PC-3 (cell line): ENCODE measurements around the gene KAT6B. TPM values are rescaled to one million over a fixed set of nuclear protein-coding genes. Genes with fewer than 3 reads are reported as not detected.
"Not testable (repeated sequence)": the region's sequence is repeated elsewhere in the genome, so short reads cannot be mapped to it uniquely, and the experiment has no call there.

Experiments used
- ATAC-seq: fragments of 200-7000 bp; cut with Tn5 transposase; 2 replicates; pipeline ENCODE4 v1.9.1; 2020; ENCODE audit warnings: mild to moderate bottlenecking, moderate library complexity
- BruUV-seq: library from RNA; stranded (reverse); fragments of 400-500 nt; replicated peaks from 2 replicates; lab custom pipeline; 2021; lab: Mats Ljungman, UMichigan
- CTCF ChIA-PET: fragments of 300-600 bp; sonication (Branson Sonifier 250); formaldehyde crosslinking; loops from one replicate; lab custom pipeline; 2022; ENCODE audit warnings: antibody characterized with exemption; lab: Charles Lee
- POLR2A ChIA-PET: fragments of 300-600 bp; sonication (Branson Sonifier 250); formaldehyde crosslinking; loops from one replicate; lab custom pipeline; 2022; ENCODE audit warnings: antibody characterized with exemption; ENCODE audit not compliant: unreplicated experiment; lab: Charles Lee
- DNase-seq: peaks from one replicate; pipeline ENCODE4 v3.0.0-alpha.2; 2015
- H2AFZ ChIP-seq: fragments of 300-600 bp; sonication (generic); 2 replicates; pipeline ENCODE4 v1.6.0; 2016; ENCODE audit warnings: antibody characterized with exemption, low read length
- H3F3A ChIP-seq: fragments of 300-600 bp; sonication (generic); one replicate; pipeline ENCODE4 v1.6.0; 2017; ENCODE audit warnings: antibody characterized with exemption, low read length, control low read depth, mild to moderate bottlenecking; ENCODE audit not compliant: unreplicated experiment
- H3K27ac ChIP-seq: fragments of 300-600 bp; sonication (generic); 2 replicates; pipeline ENCODE4 v1.5.1; 2016; ENCODE audit warnings: mild to moderate bottlenecking, low read length
- H3K27me3 ChIP-seq: fragments of 300-600 bp; sonication (generic); 2 replicates; pipeline ENCODE4 v1.6.1; 2016; ENCODE audit warnings: low read length, mixed read lengths
- H3K36me3 ChIP-seq: fragments of 300-600 bp; sonication (generic); 2 replicates; pipeline ENCODE4 v1.6.1; 2016; ENCODE audit warnings: low read depth, mixed run types, low read length, mixed read lengths
- H3K4me1 ChIP-seq: fragments of 300-600 bp; sonication (generic); 2 replicates; pipeline ENCODE4 v1.5.1; 2016; ENCODE audit warnings: low read length; ENCODE audit not compliant: insufficient read depth
- H3K4me2 ChIP-seq: fragments of 300-600 bp; sonication (generic); 2 replicates; pipeline ENCODE4 v1.6.0; 2016; ENCODE audit warnings: low read length
- H3K4me3 ChIP-seq: fragments of 300-600 bp; sonication (generic); 2 replicates; pipeline ENCODE4 v1.5.1; 2016; ENCODE audit warnings: mild to moderate bottlenecking, low read length, mixed read lengths
- H3K79me2 ChIP-seq: fragments of 300-600 bp; sonication (generic); 2 replicates; pipeline ENCODE4 v1.6.1; 2017; ENCODE audit warnings: low read length, mixed read lengths
- H3K9ac ChIP-seq: fragments of 300-600 bp; sonication (generic); 2 replicates; pipeline ENCODE4 v1.6.0; 2016; ENCODE audit warnings: mild to moderate bottlenecking, low read length
- H3K9me2 ChIP-seq: fragments of 300-600 bp; sonication (generic); replicated peaks from 2 replicates; pipeline ENCODE4 v1.6.1; 2016; ENCODE audit warnings: mixed run types, low read length, mixed read lengths
- H3K9me3 ChIP-seq: fragments of 300-600 bp; sonication (generic); 2 replicates; pipeline ENCODE4 v1.6.1; 2016; ENCODE audit warnings: low read length, mixed read lengths
- H4K20me1 ChIP-seq: fragments of 300-600 bp; sonication (generic); 2 replicates; pipeline ENCODE4 v1.6.1; 2016; ENCODE audit warnings: low read length, mixed read lengths
- CTCF ChIP-seq: fragments of 300-600 bp; sonication (generic); conservative IDR thresholded peaks from 2 replicates; pipeline ENCODE4 v1.5.1; 2017; ENCODE audit warnings: antibody characterized with exemption, low read depth, mild to moderate bottlenecking, low read length
- EZH2 ChIP-seq: fragments of 300-600 bp; sonication (generic); IDR thresholded peaks from one replicate; pipeline ENCODE4 v1.6.1; 2017; ENCODE audit warnings: antibody characterized with exemption, mild to moderate bottlenecking, low read length; ENCODE audit not compliant: unreplicated experiment
- EZH2phosphoT487 ChIP-seq: fragments of 300-600 bp; sonication (generic); IDR thresholded peaks from 2 replicates; pipeline ENCODE4 v1.6.1; 2018; ENCODE audit warnings: mild to moderate bottlenecking, antibody characterized with exemption, low read length, borderline replicate concordance
- intact Hi-C: fragments of 100-400 bp; cut with micrococcal nuclease; formaldehyde crosslinking; loops from 2 replicates; pipeline ENCODE4 v1.9.0; 2023
- total RNA-seq: library from RNA; depleted of rRNA; stranded (reverse); fragments of >200 nt; gene quantifications from 2 replicates; pipeline ENCODE4 v1.2.3, GENCODE V29; 2014

The KAT6B gene
- total RNA-seq, 1 experiment from 2014 or later, result 94.5 TPM

DNA sequence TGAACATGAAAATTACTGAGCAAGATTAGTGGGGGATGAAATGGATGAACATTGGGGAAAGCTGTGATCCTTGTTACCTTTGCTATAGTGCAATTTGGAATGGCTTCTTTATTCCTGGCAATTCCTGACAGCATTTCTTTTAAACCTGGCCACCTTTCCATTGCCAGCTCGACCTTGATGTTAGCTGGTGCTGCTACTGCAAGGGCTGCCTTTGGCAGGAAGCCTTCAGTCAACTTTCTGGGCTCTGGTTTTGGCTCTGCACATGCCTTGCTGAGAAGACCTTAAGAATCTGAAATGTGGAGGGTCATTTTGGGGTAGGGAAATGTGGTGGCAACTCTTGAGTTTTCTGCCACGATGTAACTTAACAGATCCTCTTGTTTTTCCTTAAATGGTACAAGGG, 64.7 kb downstream of the KAT6B start:
- H4K20me1 ChIP-seq, result 0 out of 2 replicates have a peak, but pooled peaks cover 3% of the 10 kb centered on the region
- H3F3A ChIP-seq, result no peaks in the 10 kb centered on the region
- BruUV-seq, result no TSS peak
- peaks cover 90% of the 10 kb centered on the region for H3K79me2 ChIP-seq
- no peak overlapping the region for H3K4me3 ChIP-seq
- no peak overlapping the region for H2AFZ ChIP-seq
- no peak overlapping the region for H3K9ac ChIP-seq
- 0 out of 2 replicates have a peak, but pooled peaks cover 2% of the 10 kb centered on the region for H3K36me3 ChIP-seq
- ChIA-PET POLR2A (interaction anchor here (0.7 kb wide), 1 partner anchor 65 kb away, joined by 4 read pairs; no protein-coding TSS in a partner anchor), CTCF (no interaction called here)
- DNase-seq, result no peak
- H3K4me2 ChIP-seq, result no peak overlapping the region
- no peak overlapping the region for H3K27ac ChIP-seq
- H3K27me3 ChIP-seq, result no peaks in the 10 kb centered on the region
- no peak for ATAC-seq
- no peaks in the 10 kb centered on the region for H3K4me1 ChIP-seq
- H3K9me2 ChIP-seq, result no peaks in the 10 kb centered on the region
- no peak for TF ChIP-seq EZH2
- TF ChIP-seq CTCF, result no peak
- TF ChIP-seq EZH2phosphoT487, result no peak
- H3K9me3 ChIP-seq, result no peaks in the 10 kb centered on the region
- intact Hi-C loops, result no loop called here

DNA sequence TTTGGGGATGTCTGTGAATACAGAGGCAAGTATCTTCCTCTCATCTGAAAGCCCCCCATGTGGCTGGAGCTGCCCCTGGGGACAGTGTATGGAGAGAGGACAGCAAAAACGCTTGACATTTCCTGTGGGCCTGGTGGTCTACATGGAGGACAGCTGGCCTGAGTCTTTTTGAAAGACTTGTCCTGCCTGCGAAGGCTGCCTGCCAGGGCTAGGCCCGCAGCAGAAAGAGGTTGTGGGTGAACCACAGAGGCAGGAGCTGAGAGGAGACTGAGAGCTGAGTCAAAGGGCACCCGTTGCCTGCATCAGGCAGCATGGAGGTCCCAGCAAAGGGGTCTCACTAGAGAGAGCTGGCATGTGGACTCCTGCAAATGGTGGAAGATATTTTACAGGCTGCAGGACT, 66.4 kb downstream of the KAT6B start:
- Histone ChIP-seq H3K9me2 (no peaks in the 10 kb centered on the region), H3K27ac (no peak overlapping the region), H3K4me2 (no peak overlapping the region), H3K4me3 (no peak overlapping the region), H3K27me3 (no peaks in the 10 kb centered on the region), H3K36me3 (0 out of 2 replicates have a peak, but pooled peaks cover 2% of the 10 kb centered on the region), H3F3A (peaks cover 2% of the 10 kb centered on the region), H3K4me1 (peaks cover 15% of the 10 kb centered on the region), H3K9ac (no peak overlapping the region), H3K9me3 (no peaks in the 10 kb centered on the region), H3K79me2 (peaks cover 93% of the 10 kb centered on the region), H4K20me1 (no peaks in the 10 kb centered on the region), H2AFZ (no peak overlapping the region)
- intact Hi-C loops, result no loop called here
- no peak for TF ChIP-seq EZH2phosphoT487
- TF ChIP-seq EZH2, result no peak
- TF ChIP-seq CTCF, result no peak
- POLR2A ChIA-PET, result no interaction called here
- BruUV-seq, result no TSS peak
- no peak for DNase-seq
- ATAC-seq, result no peak
- CTCF ChIA-PET, result interaction anchor here (0.6 to 1.7 kb wide), 3 partner anchors 10 to 127 kb away, joined by 3 to 5 read pairs (median 3); no protein-coding TSS in a partner anchor

- DNase-seq, H2AFZ ChIP-seq, H3K36me3 ChIP-seq, H3F3A ChIP-seq, H3K9me2 ChIP-seq, POLR2A ChIA-PET, ATAC-seq, intact Hi-C loops, H3K9me3 ChIP-seq, H4K20me1 ChIP-seq, H3K27ac ChIP-seq, H3K4me3 ChIP-seq, H3K27me3 ChIP-seq, H3K9ac ChIP-seq, BruUV-seq, H3K4me2 ChIP-seq: not testable (repeated sequence)
- peaks cover 20% of the 10 kb centered on the region for H3K4me1 ChIP-seq
- peaks cover 89% of the 10 kb centered on the region for H3K79me2 ChIP-seq
- CTCF ChIA-PET, result interaction anchor here (0.7 to 1.7 kb wide), 2 partner anchors 11 to 80 kb away, joined by 3 read pairs; no protein-coding TSS in a partner anchor
These were observed 66.9 kb downstream of the KAT6B start for GRCh38 chr10:74893329-74893728.
